Muscle of arm (tissue), 12 donors: ENCODE results near the gene PIGZ. TPM values are rescaled to one million over a fixed set of nuclear protein-coding genes. Genes with fewer than 3 reads are reported as not detected.
A peak's percentile ranks its signal among the peaks of the same experiment; 100 is the strongest.
"Not testable (repeated sequence)": the region's sequence is repeated elsewhere in the genome, so short reads cannot be mapped to it uniquely, and the experiment has no call there.

ENCODE experiments used
- DNase-seq: peaks from one replicate; pipeline ENCODE4 v3.0.0-alpha.2; 2013
- polyA plus RNA-seq, 12 donors: library from polyadenylated mRNA; unstranded; fragments of 120-200 nt; gene quantifications; one replicate each; pipeline ENCODE4 v1.2.1, GENCODE V29; 2013; ENCODE audit not compliant: insufficient read length in 12 of 12

The PIGZ gene
- polyA plus RNA-seq, 12 donors, result 0.63 to 8.6 (median 1.5) TPM; not detected in 1

DNA sequence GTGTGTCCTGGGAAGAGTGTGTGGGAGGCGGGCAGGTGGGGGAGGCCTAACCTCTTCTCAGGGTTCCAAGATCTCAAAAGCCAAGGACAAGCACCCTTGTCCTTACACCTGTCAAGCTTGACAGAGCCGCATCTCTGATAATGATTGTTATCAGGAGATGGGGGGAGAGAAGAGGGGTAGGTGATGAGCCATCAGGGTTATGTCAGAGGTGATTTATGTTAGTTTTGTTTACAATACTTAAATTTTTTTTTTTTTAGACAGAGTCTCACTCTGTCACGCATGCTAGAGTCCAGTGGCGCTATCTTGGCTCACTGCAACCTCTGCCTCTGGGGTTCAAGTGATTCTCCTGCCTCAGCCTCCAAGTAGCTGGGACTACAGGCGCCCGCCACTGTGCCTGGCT is 18.9 kb downstream of the PIGZ start:
- DNase-seq, result no peak

GRCh38 chr3:196949285-196949619 is 19.4 kb downstream of the PIGZ start:
- no peak for DNase-seq

- no peak for DNase-seq
Measured at GRCh38 chr3:196948442-196949284, 20.0 kb downstream of the PIGZ start.

GRCh38 chr3:196947860-196948441 is 20.7 kb downstream of the PIGZ start:
- DNase-seq, result no peak

GRCh38 chr3:196947136-196947859 is 21.3 kb downstream of the PIGZ start:
- no peak for DNase-seq

- not testable (repeated sequence) for DNase-seq
Measured at GRCh38 chr3:196944037-196944790, 24.4 kb downstream of the PIGZ start.

- DNase-seq, result no peak
Measured at GRCh38 chr3:196942915-196943277, 25.7 kb downstream of the PIGZ start.

DNA sequence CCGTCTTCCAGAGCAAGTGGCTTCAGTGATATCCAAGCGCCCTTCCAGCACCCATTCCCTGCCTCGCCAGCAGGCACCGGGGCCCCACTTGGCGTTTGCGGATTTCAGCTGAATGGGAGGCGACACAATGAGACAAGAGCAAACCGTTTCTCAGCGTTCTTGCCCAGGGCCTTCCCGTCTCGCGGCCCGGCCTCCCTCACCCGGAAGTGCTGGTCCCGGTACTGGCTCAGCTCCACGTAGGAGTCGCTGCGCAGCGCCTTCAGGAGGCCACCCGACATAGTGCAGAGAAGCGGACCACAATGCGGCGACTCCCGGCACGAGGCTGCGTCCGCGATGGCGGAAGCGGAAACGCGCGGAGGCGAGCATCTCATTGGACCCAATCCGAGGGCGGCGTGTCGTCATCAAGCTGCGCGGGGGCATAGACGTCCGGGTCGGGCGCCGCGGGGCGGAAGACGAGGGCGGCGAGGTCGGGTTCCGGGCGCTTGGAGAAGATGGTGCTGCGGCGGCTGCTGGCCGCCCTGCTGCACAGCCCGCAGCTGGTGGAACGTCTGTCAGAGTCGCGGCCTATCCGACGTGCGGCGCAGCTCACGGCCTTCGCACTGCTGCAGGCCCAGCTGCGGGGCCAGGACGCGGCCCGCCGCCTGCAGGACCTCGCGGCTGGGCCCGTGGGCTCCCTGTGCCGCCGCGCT is 26.3 kb downstream of the PIGZ start, which contains the start of gene NCBP2:
NCBP2 (minus strand) TSS at position 303 of the 689 bp plus-strand sequence; CDS start at position 278, 25 bp downstream.
- DNase-seq, result peak; percentile 99

DNA sequence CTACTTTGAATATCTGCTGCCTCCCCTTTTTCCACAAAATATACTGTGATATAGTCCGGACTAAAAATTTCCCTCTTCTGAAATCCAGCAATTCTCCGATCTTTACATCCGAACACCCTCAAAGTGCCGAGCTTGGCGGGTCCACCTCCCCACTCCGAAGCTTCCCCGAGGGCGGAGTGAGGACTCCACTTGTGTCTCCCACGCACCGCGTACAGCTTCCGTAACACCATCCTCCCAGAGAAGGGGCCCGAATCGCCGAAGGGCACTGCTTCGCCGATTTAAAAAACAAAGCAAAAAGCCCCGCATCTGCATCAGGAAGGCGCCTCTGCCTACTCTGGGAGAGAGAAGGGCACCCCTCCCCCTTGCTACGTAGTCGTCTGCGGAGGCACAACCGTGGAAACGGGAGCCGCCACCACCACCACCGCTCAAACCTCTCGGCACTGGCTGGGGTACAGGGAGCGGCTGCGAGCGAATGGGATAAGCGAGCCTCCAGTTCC is 26.9 kb downstream of the PIGZ start:
- DNase-seq, result peak; percentile 31

DNA sequence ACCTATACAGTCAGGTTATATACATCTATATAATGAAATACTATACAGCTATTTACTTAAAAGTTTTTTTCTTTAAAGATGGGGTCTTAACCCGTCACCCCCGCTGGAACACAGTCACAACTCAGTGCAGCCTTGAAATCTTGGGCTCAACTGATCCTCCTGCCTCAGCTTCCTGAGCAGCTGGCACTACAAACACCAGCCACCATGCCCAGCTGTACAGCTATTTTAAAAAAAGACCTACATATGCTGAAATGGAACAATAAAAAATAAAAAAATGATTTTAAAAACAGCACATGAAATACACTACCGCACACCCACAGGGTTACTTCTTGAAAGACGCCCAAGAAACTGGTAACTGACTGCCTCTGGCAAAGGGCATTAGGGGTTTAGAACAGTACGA is 30.1 kb downstream of the PIGZ start:
- no peak for DNase-seq

DNA sequence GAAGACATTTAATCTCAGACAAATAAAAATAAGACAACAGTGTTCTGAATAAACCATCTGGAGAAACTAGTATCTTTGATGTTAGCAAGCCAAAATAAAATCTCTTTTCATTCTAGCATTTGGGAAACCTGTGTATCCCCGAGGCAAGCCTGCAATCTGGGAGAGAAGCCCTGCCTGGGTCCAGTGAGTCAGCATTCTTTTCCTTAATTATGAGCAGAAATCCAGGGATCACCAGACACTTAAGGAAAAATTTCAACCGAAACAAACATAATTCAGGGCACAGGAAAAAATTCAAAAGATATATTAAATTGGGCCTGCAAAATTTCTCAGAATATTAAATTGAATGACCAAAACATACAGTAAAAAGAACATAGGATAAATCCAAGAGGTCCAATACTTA is 30.5 kb downstream of the PIGZ start:
- no peak for DNase-seq

DNA sequence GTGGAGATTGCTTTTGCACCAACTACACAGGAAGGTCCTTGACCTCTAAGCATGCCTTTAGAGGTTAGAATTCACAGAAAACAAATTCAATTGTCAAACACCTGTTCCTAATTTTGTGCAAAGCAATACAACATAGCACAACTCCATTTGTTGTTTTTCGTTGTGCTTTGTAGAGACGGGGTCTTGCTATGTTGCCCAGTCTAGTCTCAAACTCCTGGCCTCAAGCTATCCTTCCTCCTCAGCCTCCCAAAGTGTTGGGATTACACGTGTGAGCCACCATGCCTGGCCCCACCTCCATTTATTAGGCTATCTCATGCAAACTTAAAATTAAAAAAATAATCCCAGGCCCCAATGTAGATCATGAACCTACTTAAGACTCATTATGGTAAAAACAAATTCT is 32.3 kb downstream of the PIGZ start:
- DNase-seq, result no peak

- DNase-seq, result no peak
Measured at GRCh38 chr3:196932600-196932999, 36.0 kb downstream of the PIGZ start.

GRCh38 chr3:196931828-196932587 is 36.6 kb downstream of the PIGZ start:
- no peak for DNase-seq

GRCh38 chr3:196931157-196931556 is 37.5 kb downstream of the PIGZ start:
- no peak for DNase-seq

- DNase-seq, result no peak
Measured at GRCh38 chr3:196927571-196928453, 40.8 kb downstream of the PIGZ start.

DNA sequence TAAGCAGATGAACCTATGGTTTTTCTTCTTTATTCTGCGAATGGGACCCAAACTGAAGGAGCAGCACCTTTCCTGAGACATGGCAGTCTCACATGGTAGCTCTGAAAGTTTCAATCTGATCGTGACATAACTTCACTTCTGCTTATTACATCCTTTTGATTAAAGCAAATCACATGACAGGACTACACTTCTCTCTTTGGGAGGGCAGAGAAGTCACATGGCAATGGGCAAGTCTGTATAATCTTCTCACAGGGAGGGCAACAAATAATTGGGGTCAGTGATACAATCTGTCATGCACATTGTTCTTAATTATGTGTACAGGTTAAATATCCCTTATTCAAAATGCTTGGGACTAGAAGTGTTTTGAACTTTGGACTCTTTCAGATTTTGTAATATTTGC is 47.9 kb downstream of the PIGZ start:
- DNase-seq, result no peak

- no peak for DNase-seq
Measured at GRCh38 chr3:196918968-196919367, 49.7 kb downstream of the PIGZ start.

- no peak for DNase-seq
Measured at GRCh38 chr3:196916995-196917394, 51.6 kb downstream of the PIGZ start.
